Mesenchymal stem cell (in vitro differentiated cells and primary cell): ENCODE measurements around the gene FSTL4.

Experiments
- DNase-seq: peaks from one replicate; pipeline ENCODE4 v3.0.0-alpha.2; 2013
- H2AFZ ChIP-seq: one replicate; pipeline ENCODE4 v1.6.1; 2013; ENCODE audit warnings: low read depth, mild to moderate bottlenecking, control low read depth, inconsistent platforms, low read length, moderate library complexity
- H2AK5ac ChIP-seq: 2 replicates; pipeline ENCODE4 v1.6.1; 2013; ENCODE audit warnings: low read length, moderate library complexity, mild to moderate bottlenecking, inconsistent platforms; ENCODE audit not compliant: severe bottlenecking
- H2BK120ac ChIP-seq: one replicate; pipeline ENCODE4 v1.6.1; 2013; ENCODE audit warnings: low read depth, mild to moderate bottlenecking, inconsistent platforms, low read length, moderate library complexity
- H2BK12ac ChIP-seq, 2 experiments: one replicate each; pipeline ENCODE4 v1.6.1; 2013; ENCODE audit warnings: inconsistent platforms in 2 of 2, low read length in 2 of 2, mild to moderate bottlenecking in 2 of 2, moderate library complexity in 2 of 2, control low read depth in 1 of 2
- H2BK15ac ChIP-seq: one replicate; pipeline ENCODE4 v1.6.1; 2013; ENCODE audit warnings: mild to moderate bottlenecking, low read depth, inconsistent platforms; ENCODE audit not compliant: poor library complexity, severe bottlenecking
- H2BK5ac ChIP-seq: 2 replicates; pipeline ENCODE4 v1.6.1; 2013; ENCODE audit warnings: low read depth, mild to moderate bottlenecking, low read length, control low read depth, inconsistent platforms; ENCODE audit not compliant: poor library complexity, severe bottlenecking
- H3K14ac ChIP-seq, 2 experiments: one replicate each; pipeline ENCODE4 v1.6.1; 2013; ENCODE audit warnings: inconsistent platforms in 2 of 2, low read length in 2 of 2, control low read depth in 1 of 2, mild to moderate bottlenecking in 1 of 2, moderate library complexity in 1 of 2
- H3K18ac ChIP-seq, 2 experiments: one replicate each; pipeline ENCODE4 v1.6.1; 2013; ENCODE audit warnings: inconsistent platforms in 2 of 2, low read length in 2 of 2, control low read depth in 1 of 2, low read depth in 1 of 2, mild to moderate bottlenecking in 1 of 2
- H3K23ac ChIP-seq, 2 experiments: one replicate each; pipeline ENCODE4 v1.6.1; 2013; ENCODE audit warnings: inconsistent platforms in 2 of 2, low read length in 2 of 2, mild to moderate bottlenecking in 2 of 2, moderate library complexity in 2 of 2, control low read depth in 1 of 2
- H3K27ac ChIP-seq: 2 replicates; pipeline ENCODE4 v1.5.1; 2013; ENCODE audit warnings: mild to moderate bottlenecking, moderate library complexity, low read length, control low read depth, inconsistent platforms; ENCODE audit not compliant: poor library complexity, severe bottlenecking
- H3K27me3 ChIP-seq, 2 experiments: 2 replicates each; pipeline versions ENCODE4 v1.6.1 to v1.7.0; 2013; ENCODE audit warnings: low read length in 2 of 2, mild to moderate bottlenecking in 2 of 2, moderate library complexity in 2 of 2, control low read depth in 1 of 2, inconsistent platforms in 1 of 2; ENCODE audit not compliant: control insufficient read depth in 1 of 2, insufficient read depth in 1 of 2
- H3K36me3 ChIP-seq, 2 experiments: 2 replicates each; pipeline versions ENCODE4 v1.6.1 to v1.7.0; 2013; ENCODE audit warnings: low read length in 2 of 2, control low read depth in 1 of 2, inconsistent platforms in 1 of 2, low read depth in 1 of 2, mild to moderate bottlenecking in 1 of 2; ENCODE audit not compliant: insufficient read depth in 2 of 2, control insufficient read depth in 1 of 2
- H3K4ac ChIP-seq, 2 experiments: one replicate each; pipeline ENCODE4 v1.6.1; 2013; ENCODE audit warnings: inconsistent platforms in 2 of 2, low read length in 2 of 2, mild to moderate bottlenecking in 2 of 2, moderate library complexity in 2 of 2, control low read depth in 1 of 2, low read depth in 1 of 2
- H3K4me1 ChIP-seq: 2 replicates; pipeline ENCODE4 v1.6.1; 2013; ENCODE audit warnings: low read depth, low read length, control low read depth; ENCODE audit not compliant: control insufficient read depth, insufficient read depth
- H3K4me2 ChIP-seq: 2 replicates; pipeline ENCODE4 v1.6.1; 2013; ENCODE audit warnings: low read length, mild to moderate bottlenecking, inconsistent platforms; ENCODE audit not compliant: poor library complexity, severe bottlenecking
- H3K4me3 ChIP-seq, 2 experiments: 2 replicates each; pipeline versions ENCODE4 v1.5.1 to v1.7.0; 2013; ENCODE audit warnings: low read length in 2 of 2, mild to moderate bottlenecking in 2 of 2, control low read depth in 1 of 2, low read depth in 1 of 2; ENCODE audit not compliant: insufficient read depth in 1 of 2
- H3K79me1 ChIP-seq: replicated peaks from 2 replicates; pipeline ENCODE4 v1.6.1; 2013; ENCODE audit warnings: mild to moderate bottlenecking, control low read depth, low read length, inconsistent platforms; ENCODE audit not compliant: poor library complexity, severe bottlenecking
- H3K9ac ChIP-seq: 2 replicates; pipeline ENCODE4 v1.7.0; 2013; ENCODE audit warnings: mild to moderate bottlenecking, low read length, moderate library complexity
- H3K9me3 ChIP-seq: 2 replicates; pipeline ENCODE4 v1.7.0; 2013; ENCODE audit warnings: mild to moderate bottlenecking, low read length; ENCODE audit not compliant: control insufficient read depth
- H4K8ac ChIP-seq: one replicate; pipeline ENCODE4 v1.6.1; 2013; ENCODE audit warnings: inconsistent platforms, mild to moderate bottlenecking, low read length, moderate library complexity
- H4K91ac ChIP-seq: one replicate; pipeline ENCODE4 v1.6.1; 2013; ENCODE audit warnings: mild to moderate bottlenecking, low read length, inconsistent platforms
- WGBS: methylation state at CpG from one replicate; pipeline ENCODE4 v1.1.7; 2013; ENCODE audit warnings: mixed read lengths; 5-methylcytosine and 5-hydroxymethylcytosine counted together

Gene FSTL4

GRCh38 chr5:133454442-133454841, 157.9 kb downstream of the FSTL4 start:
- Histone ChIP-seq H3K9me3 (no peaks in the 10 kb centered on the region), H3K79me1 (no peaks in the 10 kb centered on the region), H2AK5ac (no peak overlapping the region), H3K27me3 (peaks cover 25 to 58% of the 10 kb centered on the region in 2 experiments), H3K36me3 (no peaks in the 10 kb centered on the region), H4K91ac (no peak overlapping the region), H3K4me1 (no peaks in the 10 kb centered on the region), H3K4me3 (no peak overlapping the region), H3K4me2 (no peak overlapping the region), H3K4ac (no peak overlapping the region), H4K8ac (no peak overlapping the region), H3K18ac (no peak overlapping the region), H3K9ac (no peak overlapping the region), H2AFZ (no peak overlapping the region), H3K14ac (no peak overlapping the region), H2BK12ac (no peak overlapping the region), H2BK120ac (no peak overlapping the region), H3K23ac (no peak overlapping the region), H2BK15ac (no peak overlapping the region), H2BK5ac (no peak overlapping the region), H3K27ac (no peak overlapping the region)
- WGBS: 88% methylated on average over 9 of the region's 9 CpGs
- DNase-seq: no peak

GRCh38 chr5:133453831-133454230, 158.5 kb downstream of the FSTL4 start:
- Histone ChIP-seq H3K4me2 (no peak overlapping the region), H3K14ac (no peak overlapping the region), H3K79me1 (no peaks in the 10 kb centered on the region), H3K18ac (no peak overlapping the region), H2AK5ac (no peak overlapping the region), H3K4me3 (no peak overlapping the region), H3K36me3 (no peaks in the 10 kb centered on the region), H2BK15ac (no peak overlapping the region), H2BK5ac (no peak overlapping the region), H4K8ac (no peak overlapping the region), H3K4me1 (no peaks in the 10 kb centered on the region), H2BK12ac (no peak overlapping the region), H3K4ac (no peak overlapping the region), H3K27ac (no peak overlapping the region), H2AFZ (no peak overlapping the region), H3K9me3 (no peaks in the 10 kb centered on the region), H3K9ac (no peak overlapping the region), H3K27me3 (peaks cover 25 to 63% of the 10 kb centered on the region in 2 experiments), H2BK120ac (no peak overlapping the region), H4K91ac (no peak overlapping the region), H3K23ac (no peak overlapping the region)
- WGBS: 65% methylated on average over 2 of the region's 2 CpGs
- no peak for DNase-seq

- no peak overlapping the region for H2BK15ac ChIP-seq
- DNase-seq: no peak
- no peak overlapping the region for H4K8ac ChIP-seq
- no peak overlapping the region for H3K9ac ChIP-seq
- H3K18ac ChIP-seq: no peak overlapping the region
- no peak overlapping the region for H2BK12ac ChIP-seq
- no peaks in the 10 kb centered on the region for H3K79me1 ChIP-seq
- H3K4me2 ChIP-seq: no peak overlapping the region
- H2BK5ac ChIP-seq: no peak overlapping the region
- H3K9me3 ChIP-seq: no peaks in the 10 kb centered on the region
- no peak overlapping the region for H3K4me3 ChIP-seq
- no peak overlapping the region for H3K27ac ChIP-seq
- H3K4me1 ChIP-seq: no peaks in the 10 kb centered on the region
- no peak overlapping the region for H2AK5ac ChIP-seq
- H2AFZ ChIP-seq: no peak overlapping the region
- H3K36me3 ChIP-seq: no peaks in the 10 kb centered on the region
- H3K4ac ChIP-seq: no peak overlapping the region
- H3K27me3 ChIP-seq: peaks cover 22 to 59% of the 10 kb centered on the region in 2 experiments
- WGBS: 52% methylated on average over 4 of the region's 4 CpGs
- H2BK120ac ChIP-seq: no peak overlapping the region
- no peak overlapping the region for H3K14ac ChIP-seq
- no peak overlapping the region for H4K91ac ChIP-seq
- H3K23ac ChIP-seq: no peak overlapping the region
These were observed 159.1 kb downstream of the FSTL4 start for GRCh38 chr5:133453084-133453780.

GRCh38 chr5:133451926-133452325, 160.4 kb downstream of the FSTL4 start:
- Histone ChIP-seq H2BK120ac (no peak overlapping the region), H3K4me2 (no peak overlapping the region), H2BK15ac (no peak overlapping the region), H3K4ac (no peak overlapping the region), H3K79me1 (no peaks in the 10 kb centered on the region), H3K9ac (no peak overlapping the region), H2AFZ (no peak overlapping the region), H3K23ac (no peak overlapping the region), H3K18ac (no peak overlapping the region), H3K14ac (no peak overlapping the region), H2AK5ac (no peak overlapping the region), H2BK12ac (no peak overlapping the region), H2BK5ac (no peak overlapping the region), H3K4me3 (no peak overlapping the region), H4K8ac (no peak overlapping the region), H3K9me3 (no peaks in the 10 kb centered on the region), H3K27ac (no peak overlapping the region), H3K27me3 (peaks cover 17 to 66% of the 10 kb centered on the region in 2 experiments), H3K36me3 (no peaks in the 10 kb centered on the region), H4K91ac (no peak overlapping the region), H3K4me1 (no peaks in the 10 kb centered on the region)
- DNase-seq: no peak
- WGBS: 96% methylated on average over 1 of the region's 1 CpG
